GM18502 (cell line): Measurements from ENCODE around the gene MYCBPAP.

Experiments
- ATAC-seq: cut with Tn5 transposase; IDR thresholded peaks from one replicate; pipeline ENCODE4 v1.9.1; 2021; ENCODE audit warnings: mild to moderate bottlenecking; ENCODE audit not compliant: unreplicated experiment, poor library complexity

The MYCBPAP gene

DNA sequence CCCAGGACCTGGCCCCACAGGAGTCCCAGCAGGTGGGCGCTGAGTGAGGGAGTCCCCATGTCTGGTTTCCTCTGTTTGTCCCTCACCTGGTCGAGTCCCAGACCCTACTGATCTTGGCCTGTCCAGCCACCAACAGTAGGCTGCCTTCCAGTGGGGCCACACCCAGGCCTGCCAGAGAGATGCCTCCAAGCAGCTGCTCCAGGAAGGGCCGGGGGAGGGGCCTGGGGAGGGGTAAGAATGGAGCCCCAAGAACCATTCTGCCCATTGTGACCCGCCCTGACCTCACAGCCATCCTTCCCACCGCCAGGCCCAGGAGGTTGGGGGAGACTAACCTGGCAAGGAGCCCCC lies 39.5 kb downstream of the MYCBPAP start:
- ATAC-seq = no peak

DNA sequence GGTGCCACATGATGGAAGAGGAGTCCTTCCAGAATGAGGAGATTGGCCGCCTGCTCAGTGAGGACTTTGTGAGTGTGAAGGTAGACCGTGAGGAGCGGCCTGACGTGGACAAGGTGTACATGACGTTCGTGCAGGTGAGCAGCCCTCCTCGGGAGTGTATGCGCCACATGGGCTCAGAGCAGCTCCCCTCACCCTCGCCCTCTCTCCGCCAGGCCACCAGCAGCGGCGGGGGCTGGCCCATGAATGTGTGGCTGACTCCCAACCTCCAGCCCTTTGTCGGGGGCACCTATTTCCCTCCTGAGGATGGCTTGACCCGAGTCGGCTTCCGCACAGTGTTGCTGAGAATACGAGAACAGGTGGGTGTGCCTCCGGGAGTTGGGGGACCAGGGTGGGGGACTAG lies 40.6 kb downstream of the MYCBPAP start:
- ATAC-seq = no peak

DNA sequence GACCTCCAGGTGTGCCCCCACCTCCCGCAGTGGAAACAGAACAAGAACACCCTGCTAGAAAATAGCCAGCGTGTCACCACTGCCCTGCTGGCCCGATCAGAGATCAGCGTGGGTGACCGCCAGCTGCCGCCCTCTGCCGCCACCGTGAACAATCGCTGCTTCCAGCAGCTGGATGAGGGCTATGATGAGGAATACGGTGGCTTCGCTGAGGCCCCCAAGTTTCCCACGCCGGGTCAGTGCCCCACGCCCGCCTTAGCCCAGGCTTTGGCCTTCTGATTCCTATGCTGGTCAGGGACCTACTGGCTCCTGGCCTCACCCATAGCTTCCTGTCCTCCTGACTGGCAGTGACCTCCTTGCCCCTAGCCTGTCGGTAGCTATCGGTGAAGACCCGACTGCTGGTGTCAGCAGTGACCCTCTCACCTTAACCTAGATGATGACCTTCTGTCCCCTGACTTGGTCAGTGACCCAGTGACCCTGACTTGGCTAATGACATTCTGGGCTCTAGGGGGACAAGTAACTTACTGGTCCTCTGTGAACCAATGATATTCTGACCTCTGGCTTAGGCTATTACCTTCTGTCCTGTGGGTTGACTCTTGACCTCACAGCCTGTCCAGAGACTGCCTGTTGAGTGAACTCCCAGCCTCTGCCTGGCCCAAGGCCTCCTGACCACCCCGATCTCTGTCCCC lies 41.2 kb downstream of the MYCBPAP start:
- ATAC-seq = no peak

DNA sequence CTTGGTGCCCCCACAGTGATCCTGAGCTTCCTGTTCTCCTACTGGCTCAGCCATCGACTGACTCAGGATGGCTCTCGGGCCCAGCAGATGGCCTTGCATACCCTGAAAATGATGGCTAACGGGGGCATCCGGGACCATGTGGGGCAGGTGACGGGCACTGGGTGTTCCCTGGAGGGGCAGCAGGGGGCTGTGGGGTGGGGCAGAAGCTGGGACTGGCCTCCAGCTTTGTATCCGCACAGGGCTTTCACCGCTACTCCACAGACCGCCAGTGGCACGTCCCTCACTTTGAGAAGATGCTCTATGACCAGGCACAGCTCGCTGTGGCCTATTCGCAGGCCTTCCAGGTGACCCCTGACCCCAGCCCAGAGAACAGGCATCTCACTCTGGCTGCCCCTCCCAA lies 41.7 kb downstream of the MYCBPAP start:
- no peak for ATAC-seq

DNA sequence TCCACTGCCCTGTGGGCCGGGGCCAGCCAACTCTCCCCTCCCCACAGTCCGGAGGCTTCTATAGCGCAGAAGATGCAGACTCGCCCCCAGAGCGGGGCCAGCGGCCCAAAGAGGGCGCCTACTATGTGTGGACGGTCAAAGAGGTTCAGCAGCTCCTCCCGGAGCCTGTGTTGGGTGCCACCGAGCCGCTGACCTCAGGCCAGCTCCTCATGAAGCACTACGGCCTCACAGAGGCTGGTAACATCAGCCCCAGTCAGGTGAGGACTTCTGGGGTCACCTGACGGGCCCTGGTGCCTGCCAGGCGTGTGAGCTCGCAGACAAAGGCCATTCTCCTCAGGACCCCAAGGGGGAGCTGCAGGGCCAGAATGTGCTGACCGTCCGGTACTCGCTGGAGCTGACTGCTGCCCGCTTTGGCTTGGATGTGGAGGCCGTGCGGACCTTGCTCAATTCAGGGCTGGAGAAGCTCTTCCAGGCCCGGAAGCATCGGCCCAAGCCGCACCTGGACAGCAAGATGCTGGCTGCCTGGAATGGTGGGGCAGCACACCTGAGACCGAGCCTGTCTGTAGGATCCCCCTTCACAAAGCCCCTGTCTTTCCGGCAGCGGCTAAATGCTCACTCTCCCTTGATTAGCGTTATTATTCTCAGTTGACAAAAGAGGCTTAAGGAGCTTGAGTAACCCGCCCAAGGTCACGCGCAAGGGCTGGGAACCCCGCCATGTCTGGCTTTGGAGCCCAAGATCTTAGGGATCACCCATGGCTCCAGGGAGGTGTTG lies 42.6 kb downstream of the MYCBPAP start:
- no peak for ATAC-seq

DNA sequence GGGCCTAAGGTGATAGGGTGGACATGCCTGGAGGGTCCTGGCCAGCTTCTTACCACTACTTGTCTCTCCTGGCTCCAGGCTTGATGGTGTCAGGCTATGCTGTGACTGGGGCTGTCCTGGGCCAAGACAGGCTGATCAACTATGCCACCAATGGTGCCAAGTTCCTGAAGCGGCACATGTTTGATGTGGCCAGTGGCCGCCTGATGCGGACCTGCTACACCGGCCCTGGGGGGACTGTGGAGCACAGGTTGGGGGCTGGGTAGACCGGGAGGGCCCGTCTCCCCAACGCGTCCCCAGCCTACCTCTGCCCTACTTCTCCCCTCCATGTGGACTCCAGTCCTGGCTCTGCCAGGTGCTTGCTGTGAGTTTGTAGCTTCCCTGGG lies 43.2 kb downstream of the MYCBPAP start:
- no peak for ATAC-seq

DNA sequence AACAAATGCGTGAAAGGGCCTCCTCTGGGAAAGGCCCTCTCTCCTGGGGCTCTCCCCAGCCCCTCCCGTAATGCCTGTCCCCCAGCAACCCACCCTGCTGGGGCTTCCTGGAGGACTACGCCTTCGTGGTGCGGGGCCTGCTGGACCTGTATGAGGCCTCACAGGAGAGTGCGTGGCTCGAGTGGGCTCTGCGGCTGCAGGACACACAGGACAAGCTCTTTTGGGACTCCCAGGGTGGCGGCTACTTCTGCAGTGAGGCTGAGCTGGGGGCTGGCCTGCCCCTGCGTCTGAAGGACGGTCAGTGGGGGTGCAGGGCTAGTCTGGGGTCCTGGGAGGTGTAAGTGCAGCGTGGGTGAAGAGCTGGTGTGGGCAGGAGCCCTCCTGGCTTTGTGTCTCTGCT lies 43.6 kb downstream of the MYCBPAP start:
- ATAC-seq = no peak

DNA sequence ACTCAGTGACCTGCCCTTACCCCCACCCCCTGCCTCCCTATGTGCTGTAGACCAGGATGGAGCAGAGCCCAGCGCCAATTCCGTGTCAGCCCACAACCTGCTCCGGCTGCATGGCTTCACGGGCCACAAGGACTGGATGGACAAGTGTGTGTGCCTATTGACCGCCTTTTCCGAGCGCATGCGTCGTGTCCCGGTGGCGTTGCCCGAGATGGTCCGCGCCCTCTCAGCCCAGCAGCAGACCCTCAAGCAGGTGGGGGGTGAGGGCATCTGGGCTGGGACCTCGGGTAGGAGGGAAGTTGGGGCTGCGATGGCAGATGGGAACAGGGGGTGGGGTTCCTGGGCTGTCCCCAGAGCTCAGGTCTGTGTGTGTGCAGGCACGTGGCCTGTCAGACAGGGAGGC lies 46.0 kb downstream of the MYCBPAP start:
- no peak for ATAC-seq

DNA sequence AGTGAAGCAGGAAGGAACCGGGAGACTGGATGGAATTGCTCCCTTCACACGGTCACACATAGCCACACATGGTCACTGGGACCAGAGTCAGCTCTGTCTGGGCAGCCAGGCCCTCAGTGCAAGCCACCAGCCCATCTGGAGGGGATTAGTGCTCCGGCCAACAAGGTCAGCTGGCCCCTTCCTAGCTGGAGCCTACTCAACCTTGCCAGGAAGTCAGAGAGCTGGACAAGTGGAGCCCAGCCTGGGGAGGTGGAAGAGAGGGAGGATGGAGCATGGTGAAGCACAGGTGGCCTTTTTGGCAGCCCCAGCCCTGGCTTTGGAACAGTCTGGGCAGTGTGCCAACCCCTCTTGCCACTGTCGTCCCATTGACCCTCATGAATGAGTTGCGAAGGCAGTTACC lies 48.6 kb downstream of the MYCBPAP start:
- no peak for ATAC-seq

DNA sequence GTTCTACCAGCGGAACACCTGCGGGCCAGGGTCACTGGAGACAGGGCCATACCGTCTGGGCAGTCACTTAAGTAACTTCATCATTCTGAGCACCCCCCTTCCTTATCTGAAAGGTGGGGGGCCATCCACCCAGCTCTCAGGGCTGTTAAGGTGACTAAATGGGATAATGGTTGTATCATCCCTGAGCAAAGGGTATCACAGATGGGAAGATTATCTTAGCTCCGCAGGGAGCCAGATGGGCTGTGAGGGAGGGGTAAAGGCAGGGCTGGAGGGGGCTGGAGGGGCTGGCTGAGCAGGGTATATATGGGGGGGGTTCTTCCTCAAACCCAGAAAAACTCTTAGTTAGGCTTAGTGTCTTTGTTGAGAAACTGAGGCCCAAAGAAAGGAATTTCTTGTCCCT lies 49.4 kb downstream of the MYCBPAP start:
- no peak for ATAC-seq

DNA sequence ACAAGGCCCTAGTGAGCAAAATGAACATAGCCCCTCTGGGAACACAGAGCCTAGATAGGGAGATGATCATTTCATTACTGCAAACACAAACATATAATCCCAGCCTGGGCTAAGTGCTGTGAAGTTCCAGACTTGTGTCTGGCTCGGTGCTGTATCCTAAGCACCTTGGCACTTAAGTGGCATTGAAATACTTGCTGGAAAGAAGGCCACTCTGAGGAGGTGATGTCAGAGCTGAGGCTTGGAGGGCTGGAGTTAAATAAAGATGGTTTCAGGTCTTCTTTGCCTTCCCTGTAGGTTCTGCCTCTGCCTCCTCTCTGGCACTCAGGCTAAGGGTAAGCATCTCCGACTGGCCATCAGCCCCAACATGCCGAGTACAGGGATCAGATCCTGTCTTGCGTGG lies 49.9 kb downstream of the MYCBPAP start:
- ATAC-seq = no peak

DNA sequence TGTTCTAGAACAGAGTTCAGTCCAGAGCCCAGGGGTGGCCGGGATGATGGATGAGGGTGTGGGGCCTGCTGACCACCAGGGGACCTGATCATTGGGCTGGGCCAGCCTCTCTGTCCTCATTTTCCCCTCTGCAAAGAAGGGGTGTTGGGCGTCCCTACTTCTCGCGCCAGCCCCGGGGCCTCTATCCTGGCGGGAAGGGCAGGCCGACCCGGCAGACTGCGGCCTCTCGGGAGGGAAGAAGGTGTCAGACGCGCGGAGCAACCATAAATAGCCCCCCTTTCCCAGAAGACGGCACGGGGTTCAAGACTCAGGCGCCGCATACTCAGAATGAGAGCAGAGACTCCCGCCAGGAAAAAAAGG lies 50.3 kb downstream of the MYCBPAP start:
- no peak for ATAC-seq

DNA sequence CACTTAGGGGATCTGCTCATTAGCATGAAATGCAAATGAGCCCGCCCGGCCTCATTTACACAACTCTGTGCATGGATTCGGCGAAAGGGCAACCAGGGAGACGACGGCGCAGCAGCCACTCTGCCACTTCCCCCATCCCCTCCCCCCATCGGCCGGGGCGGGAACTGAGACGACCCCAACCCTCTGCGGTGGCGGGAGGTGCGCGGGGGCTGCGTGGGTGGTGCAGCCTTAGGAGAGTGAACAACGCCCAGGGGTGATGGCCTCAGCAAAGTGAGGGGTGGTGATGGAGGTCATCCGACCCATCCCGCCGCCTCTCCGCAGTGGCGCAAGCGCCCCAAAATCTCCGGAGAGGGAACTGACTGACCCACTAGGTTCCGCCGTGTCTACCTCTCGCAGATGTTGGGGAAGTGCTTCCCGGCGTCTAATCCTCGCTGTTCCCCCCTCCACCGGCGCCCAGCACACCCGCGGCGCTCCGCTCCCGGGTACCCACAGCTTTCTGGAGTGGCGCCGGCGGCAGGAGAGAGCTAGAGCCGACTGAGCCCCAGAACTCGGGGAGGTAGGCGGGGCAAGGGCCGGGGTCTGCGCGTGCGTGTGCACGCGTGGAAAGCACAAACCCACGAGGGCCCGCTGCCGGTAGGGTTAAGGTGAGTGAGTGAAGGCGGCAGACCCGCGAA lies 50.8 kb downstream of the MYCBPAP start:
- ATAC-seq = no peak

DNA sequence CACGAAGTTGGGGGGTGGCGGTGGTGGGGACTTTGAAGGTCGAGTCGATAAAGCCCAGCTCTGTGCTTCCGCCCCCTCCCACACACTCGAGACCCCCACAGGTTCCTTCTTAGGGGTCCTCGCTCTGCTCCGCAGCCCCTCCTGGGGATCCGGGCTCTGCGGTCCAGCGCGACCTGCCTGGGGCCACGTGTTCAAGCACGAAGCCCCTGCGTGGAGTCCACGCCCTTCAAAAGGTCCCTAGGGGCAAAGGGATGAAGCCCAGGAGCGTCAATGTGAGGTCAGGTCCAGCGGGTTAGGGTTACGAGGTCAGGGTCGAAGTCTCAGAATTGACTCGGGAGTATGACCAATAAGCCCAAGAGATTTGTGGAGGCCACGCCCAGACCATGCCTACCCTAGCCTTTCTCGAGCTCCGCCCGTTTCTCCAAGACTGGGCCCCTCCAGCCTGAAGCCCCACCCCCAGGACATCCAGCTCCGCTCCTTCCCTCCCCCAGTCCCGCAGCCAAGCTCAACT lies 51.5 kb downstream of the MYCBPAP start:
- no peak for ATAC-seq

DNA sequence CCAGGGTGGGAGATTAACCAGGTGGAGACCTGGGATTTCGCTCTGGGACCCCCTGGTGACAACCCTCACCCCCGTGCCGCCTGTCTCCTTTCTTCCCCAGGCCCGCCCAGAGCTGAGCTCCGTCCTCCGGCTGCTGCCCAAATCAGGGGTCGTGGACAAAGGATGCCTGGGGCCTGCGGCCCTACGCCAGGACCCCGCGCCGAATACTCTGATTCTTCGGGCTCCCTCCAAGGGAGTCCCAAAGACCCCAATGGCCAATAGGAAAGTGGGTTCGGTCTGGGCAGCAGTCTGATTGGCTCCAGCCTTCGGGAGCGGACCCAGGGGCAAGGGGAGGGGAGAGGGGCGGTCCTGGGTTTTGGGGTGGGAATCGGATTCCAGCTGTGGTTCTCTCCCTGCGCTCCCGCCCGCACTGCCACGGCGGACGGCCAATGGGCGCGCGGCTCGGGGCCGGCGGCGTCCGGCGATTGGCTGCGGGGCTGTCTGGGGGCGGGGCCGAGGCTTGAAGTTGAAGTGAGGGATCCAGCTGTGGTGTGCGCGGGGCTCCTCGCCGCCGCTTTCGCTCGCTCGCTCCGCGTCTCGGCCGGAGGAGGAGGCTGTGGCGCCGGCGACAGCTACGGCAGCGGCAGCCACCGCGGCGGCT lies 52.1 kb downstream of the MYCBPAP start, which contains the start of gene CACNA1G:
TSS of gene CACNA1G (plus strand) at position 531 of the 640 bp plus-strand sequence. CDS start 745 bp downstream, outside the sequence.
- peak; percentile 91 for ATAC-seq

DNA sequence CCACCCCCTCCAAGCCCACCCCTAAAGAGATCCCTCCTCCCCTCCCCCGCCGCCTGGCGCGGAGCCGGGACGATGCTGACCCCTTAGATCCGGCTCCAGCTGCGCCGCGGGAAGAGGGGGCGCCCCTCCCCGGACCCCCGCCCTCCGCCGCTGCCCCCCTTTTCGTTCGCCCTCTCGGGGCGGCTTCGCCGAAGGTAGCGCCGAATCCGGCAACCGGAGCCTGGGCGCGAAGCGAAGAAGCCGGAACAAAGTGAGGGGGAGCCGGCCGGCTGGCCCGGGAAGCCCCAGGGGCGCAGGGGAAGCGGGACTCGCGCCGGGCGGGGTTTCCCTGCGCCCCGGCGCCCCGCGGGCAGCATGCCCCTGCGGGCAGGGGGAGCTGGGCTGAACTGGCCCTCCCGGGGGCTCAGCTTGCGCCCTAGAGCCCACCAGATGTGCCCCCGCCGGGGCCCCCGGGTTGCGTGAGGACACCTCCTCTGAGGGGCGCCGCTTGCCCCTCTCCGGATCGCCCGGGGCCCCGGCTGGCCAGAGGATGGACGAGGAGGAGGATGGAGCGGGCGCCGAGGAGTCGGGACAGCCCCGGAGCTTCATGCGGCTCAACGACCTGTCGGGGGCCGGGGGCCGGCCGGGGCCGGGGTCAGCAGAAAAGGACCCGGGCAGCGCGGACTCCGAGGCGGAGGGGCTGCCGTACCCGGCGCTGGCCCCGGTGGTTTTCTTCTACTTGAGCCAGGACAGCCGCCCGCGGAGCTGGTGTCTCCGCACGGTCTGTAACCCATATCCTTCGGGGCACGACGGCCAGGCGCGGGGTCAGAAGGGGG lies 52.9 kb downstream of the MYCBPAP start:
- no peak for ATAC-seq

DNA sequence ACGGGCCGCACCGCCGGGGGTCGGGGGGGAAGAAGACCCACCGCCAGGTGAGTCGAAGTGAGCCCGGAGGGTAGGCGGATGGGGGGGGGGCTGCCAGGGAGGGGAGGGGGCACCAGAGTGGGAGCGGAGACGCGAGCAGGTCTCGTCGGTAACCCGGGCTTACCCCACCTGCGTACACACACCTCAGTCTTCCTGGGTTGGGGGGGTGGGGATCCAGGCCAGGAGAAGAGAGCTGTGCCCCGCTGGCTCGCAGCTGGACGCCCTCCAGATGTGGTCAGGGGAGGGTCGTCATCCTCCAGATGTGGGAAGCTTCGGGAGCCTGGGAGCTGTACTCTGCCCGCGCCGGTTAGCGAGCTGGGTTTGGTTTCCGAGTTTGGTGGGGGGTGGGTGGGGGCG lies 53.5 kb downstream of the MYCBPAP start:
- no peak for ATAC-seq

DNA sequence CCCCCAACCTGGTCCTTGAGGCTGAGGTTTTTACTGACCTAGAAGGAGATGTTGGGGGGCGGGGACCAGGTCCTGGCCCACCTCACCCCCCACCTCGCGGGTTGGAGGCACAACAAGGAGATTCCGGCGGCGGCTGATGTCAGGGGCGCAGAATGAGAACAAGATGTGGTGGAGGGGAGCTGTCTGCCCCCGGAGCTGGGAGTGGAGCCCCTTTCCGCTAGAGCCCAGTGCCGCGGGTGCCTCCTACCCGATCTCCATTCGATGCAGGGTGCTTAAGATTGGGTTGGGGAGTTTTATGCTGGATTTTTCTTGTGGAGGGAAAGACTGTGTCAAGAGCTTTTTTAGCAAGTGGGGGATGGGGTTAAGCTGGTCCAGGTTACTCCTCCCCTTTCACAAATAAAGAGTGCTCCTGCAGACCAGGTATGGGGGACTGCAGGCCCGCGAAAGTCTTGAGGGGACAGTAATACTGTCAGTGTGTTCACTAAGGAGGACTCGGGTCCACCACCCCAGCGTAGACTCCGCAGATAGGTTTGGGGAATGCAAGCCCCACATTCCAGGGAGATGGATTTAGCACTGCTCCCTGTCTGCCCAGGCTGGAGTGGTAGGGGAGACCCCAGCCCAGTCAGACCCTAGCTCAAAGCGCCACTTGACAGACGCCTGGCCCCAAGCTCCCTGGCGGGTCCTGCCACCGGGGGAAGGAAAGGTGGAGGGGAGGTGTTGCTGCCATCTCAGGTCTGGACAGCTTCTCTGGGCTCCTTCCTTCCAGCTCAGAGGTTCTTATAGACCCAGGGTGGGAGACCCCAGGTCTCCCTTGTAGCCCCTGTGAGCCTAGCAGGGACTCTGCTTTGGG lies 54.2 kb downstream of the MYCBPAP start:
- ATAC-seq = no peak

DNA sequence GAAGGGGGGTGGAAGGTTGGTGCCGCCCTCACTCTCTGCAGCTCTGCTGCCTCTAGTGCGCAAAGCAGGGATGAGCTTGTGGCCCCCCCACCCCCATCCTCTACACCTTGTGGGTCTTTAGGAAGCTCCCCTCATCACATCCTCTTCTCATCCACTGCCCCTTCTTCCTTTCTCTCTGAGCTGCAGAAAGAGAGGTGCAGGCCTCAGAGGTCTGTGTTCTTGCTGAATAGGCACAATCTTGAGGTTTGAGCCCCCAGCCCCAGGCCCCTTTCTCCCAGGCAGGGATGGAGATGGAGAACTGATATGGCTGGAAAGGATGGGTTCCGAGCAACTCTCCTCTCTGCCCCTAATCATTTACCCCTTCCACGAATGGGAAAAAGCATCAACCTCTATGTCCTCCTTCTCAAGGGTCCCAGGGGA lies 54.9 kb downstream of the MYCBPAP start:
- no peak for ATAC-seq
